SU-DHL-6 (cell line): Measurements from ENCODE around the gene GAB4.

Experiments
- EZH2phosphoT487 ChIP-seq: fragments of 200-600 bp; sonication (generic), shearing (Covaris generic); conservative IDR thresholded peaks from 2 replicates; pipeline ENCODE4 v1.6.1; 2018; ENCODE audit warnings: mild to moderate bottlenecking, antibody characterized with exemption, low read length, moderate library complexity, mixed read lengths
- TF ChIP-seq, protein P1 (sequence below): fragments of 200-600 bp; sonication (generic); IDR thresholded peaks from one replicate; pipeline ENCODE4 v1.5.1; 2017; ENCODE audit warnings: antibody characterized with exemption, mild to moderate bottlenecking, low read length, moderate library complexity; ENCODE audit not compliant: insufficient read depth, poor library complexity, severe bottlenecking

DNA sequence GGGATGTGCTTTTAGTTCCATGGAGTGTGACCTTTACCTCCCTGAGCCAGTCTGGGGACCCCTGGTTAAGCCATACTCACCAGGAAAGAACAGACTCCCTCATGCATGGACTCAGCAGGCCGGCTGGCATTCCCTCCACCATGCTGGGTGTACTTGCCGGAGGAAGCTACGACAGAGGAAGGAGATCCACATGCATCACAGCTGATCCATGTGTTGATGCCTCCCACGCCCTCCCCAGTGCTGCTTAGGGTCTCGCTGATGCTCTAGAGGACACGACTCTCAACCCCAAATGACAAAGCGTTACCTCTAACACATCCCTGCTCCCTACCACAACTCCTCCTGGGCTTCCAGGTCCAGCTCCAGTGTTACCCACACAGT is 39.8 kb downstream of the GAB4 start:
- TF ChIP-seq, protein P1, sequence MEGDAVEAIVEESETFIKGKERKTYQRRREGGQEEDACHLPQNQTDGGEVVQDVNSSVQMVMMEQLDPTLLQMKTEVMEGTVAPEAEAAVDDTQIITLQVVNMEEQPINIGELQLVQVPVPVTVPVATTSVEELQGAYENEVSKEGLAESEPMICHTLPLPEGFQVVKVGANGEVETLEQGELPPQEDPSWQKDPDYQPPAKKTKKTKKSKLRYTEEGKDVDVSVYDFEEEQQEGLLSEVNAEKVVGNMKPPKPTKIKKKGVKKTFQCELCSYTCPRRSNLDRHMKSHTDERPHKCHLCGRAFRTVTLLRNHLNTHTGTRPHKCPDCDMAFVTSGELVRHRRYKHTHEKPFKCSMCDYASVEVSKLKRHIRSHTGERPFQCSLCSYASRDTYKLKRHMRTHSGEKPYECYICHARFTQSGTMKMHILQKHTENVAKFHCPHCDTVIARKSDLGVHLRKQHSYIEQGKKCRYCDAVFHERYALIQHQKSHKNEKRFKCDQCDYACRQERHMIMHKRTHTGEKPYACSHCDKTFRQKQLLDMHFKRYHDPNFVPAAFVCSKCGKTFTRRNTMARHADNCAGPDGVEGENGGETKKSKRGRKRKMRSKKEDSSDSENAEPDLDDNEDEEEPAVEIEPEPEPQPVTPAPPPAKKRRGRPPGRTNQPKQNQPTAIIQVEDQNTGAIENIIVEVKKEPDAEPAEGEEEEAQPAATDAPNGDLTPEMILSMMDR, result no peak
- TF ChIP-seq EZH2phosphoT487, result no peak
